LNCaP clone FGC (cell line): ENCODE data around the gene CPS1.

ENCODE experiments used
- DNase-seq: peaks from one replicate; pipeline ENCODE4 v3.0.0-alpha.2; 2011; ENCODE audit warnings: low read depth
- H3K4me3 ChIP-seq: 2 replicates; pipeline ENCODE4 v1.5.1; 2011; ENCODE audit warnings: mild to moderate bottlenecking, low read depth, low read length, control low read depth
- TF ChIP-seq, protein P1 (sequence below): IDR thresholded peaks from 2 replicates; pipeline ENCODE4 v1.5.1; 2012; ENCODE audit warnings: mild to moderate bottlenecking; ENCODE audit not compliant: control insufficient read depth, insufficient read depth; ENCODE audit errors: extremely low read depth

Gene CPS1

DNA sequence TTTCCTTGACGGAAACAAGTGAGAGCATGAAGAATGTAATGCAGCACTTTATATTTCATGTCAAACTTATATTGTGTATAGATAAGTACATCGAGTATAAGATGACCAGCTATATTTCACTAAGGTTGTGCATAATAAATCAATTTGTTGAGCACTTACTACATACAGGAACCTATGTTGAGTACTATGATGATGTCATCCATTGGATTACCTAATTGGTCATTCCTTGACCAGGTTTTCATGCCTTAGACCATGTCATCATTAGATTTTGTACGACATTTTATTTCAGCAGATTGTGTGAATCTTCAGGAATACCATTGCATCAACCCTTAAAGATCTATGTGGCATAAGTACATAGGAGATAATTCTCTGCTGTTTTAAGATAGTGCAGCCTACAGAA, 119.7 kb downstream of the CPS1 start:
- no peak overlapping the region for H3K4me3 ChIP-seq
- TF ChIP-seq, protein P1, sequence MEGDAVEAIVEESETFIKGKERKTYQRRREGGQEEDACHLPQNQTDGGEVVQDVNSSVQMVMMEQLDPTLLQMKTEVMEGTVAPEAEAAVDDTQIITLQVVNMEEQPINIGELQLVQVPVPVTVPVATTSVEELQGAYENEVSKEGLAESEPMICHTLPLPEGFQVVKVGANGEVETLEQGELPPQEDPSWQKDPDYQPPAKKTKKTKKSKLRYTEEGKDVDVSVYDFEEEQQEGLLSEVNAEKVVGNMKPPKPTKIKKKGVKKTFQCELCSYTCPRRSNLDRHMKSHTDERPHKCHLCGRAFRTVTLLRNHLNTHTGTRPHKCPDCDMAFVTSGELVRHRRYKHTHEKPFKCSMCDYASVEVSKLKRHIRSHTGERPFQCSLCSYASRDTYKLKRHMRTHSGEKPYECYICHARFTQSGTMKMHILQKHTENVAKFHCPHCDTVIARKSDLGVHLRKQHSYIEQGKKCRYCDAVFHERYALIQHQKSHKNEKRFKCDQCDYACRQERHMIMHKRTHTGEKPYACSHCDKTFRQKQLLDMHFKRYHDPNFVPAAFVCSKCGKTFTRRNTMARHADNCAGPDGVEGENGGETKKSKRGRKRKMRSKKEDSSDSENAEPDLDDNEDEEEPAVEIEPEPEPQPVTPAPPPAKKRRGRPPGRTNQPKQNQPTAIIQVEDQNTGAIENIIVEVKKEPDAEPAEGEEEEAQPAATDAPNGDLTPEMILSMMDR: no peak
- no peak for DNase-seq

- TF ChIP-seq, protein P1: no peak
- no peak for DNase-seq
- no peak overlapping the region for H3K4me3 ChIP-seq
Observed at GRCh38 chr2:210681491-210681890, 125.1 kb downstream of the CPS1 start.

DNA sequence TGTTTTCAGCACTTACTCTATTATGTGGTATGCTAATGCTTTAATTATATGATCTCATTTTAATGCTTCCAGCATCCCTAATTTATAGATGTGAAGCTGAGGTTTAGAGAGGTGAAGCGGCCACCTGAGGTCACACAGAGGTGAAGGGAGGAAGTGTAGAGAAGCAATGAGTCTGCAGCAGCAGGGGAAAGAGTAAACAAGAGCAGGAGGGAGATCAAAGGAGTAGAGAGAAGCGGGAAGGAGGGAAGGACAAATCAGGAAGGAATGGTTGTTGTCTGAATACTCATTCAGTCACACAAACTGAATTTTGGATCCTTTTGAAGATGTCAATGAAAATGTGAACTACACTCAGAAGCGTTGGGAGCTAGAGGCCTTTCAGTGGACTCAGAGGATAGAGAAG, 130.0 kb downstream of the CPS1 start:
- H3K4me3 ChIP-seq: no peak overlapping the region
- no peak for DNase-seq
- TF ChIP-seq, protein P1: no peak

GRCh38 chr2:210687786-210688470, 131.5 kb downstream of the CPS1 start:
- no peak for DNase-seq
- no peak overlapping the region for H3K4me3 ChIP-seq
- TF ChIP-seq, protein P1: no peak

DNA sequence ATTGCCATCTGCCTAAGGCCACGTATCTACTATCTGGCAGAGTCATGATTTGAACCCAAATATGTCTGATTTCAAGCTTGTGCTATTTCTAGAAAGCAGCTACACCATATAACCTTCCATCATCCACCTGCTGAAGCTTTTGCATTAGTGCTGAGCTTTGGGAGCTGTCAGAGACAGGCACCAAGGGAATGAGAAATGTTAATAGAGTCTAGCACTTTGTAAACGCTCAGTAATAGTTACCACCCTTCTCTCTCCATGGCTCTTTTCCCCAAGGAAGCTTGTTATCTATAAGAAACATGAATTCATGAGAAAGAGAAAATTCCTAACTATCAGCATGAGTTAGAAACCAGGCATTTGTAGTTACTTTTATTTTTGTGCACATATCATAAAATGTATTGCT, 151.5 kb downstream of the CPS1 start:
- DNase-seq: no peak
- TF ChIP-seq, protein P1: no peak

GRCh38 chr2:210713122-210713521, 156.7 kb downstream of the CPS1 start:
- DNase-seq: no peak
- TF ChIP-seq, protein P1: no peak

More for the DNA sequence above, 151.5 kb downstream of the CPS1 start:
- H3K4me3 ChIP-seq: no peak overlapping the region

GRCh38 chr2:210715560-210716082, 159.2 kb downstream of the CPS1 start:
- H3K4me3 ChIP-seq: no peak overlapping the region
- TF ChIP-seq, protein P1: no peak
- no peak for DNase-seq

More at GRCh38 chr2:210713122-210713521, 156.7 kb downstream of the CPS1 start:
- no peak overlapping the region for H3K4me3 ChIP-seq
